Measurements from ENCODE around the gene COPB2.
"Not testable (repeated sequence)": the region's sequence is repeated elsewhere in the genome, so short reads cannot be mapped to it uniquely, and the experiment has no call there.

The COPB2 gene

DNA sequence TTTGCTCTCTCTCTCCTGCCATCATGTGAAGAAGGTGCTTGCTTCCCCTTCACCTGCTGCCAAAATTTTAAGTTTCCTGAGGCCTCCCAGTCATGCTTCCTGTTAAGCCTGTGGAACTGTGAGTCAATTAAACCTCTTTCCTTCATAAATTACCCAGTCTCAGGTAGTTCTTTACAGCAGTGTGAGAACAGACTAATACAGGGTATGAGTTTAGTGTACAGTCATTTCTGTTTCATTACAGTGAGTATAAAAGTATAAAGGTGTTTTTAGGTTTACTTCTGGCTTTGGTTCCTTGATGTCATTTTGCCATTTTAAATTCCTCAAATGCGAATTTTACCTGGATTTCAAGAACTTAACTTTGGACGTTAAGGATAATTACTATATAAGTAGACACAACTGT lies 7.2 kb downstream of the COPB2 start:
- not testable (repeated sequence) for DNase-seq (ENCODE audit: low read depth); H3K4me3 ChIP-seq (ENCODE audit: low read depth, low read length)

DNA sequence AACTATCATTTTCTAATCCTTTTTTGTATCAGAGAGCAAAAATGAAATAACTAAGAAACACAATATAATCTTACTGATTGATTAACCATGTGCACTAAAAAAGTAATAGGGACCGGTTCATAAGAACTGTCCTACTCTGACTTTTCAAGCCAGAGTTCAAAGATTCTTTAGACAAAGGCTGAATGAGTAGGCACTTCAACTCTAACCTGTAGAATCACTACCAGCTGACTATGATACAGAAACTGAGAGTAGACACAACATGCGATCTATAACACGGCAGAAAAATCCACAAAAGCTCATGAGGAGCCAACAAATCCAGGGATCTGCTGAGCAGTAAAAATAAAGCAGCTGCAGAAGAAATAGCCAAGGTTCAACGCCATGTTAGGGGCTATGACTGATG lies 8.9 kb downstream of the COPB2 start:
- DNase-seq (ENCODE audit: low read depth): no peak

DNA sequence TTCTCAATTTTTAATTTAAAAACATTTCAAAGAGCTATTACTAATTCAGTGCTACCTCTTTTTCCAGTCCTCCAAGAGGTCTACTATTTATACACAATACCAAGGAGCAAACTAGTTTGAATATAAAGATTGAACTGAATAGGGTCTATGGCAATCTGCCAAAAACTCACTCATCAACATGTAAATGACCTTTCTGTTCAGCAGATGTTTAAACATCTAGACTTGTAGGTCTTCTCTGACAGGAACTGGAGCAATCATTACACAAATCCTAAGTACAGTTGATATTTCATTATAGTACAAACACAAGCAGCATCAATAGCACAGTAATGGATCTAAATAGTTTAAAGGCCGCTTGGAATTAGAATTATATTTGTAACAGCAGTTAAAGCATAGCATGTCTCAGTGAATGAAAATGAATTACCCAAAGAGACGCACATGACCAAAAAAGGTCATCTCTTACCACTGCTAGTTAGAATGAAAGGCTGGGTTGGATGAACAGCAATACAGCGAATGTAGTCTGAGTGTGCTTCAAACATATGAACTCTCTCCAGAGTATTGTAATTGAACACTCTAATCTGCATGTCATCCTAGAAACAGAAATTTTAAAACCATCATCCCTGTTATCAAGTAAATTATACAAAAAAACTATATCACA lies 10.7 kb downstream of the COPB2 start:
- no peak for DNase-seq (ENCODE audit: low read depth)
- no peak overlapping the region for H3K4me3 ChIP-seq (ENCODE audit: low read depth, low read length)

More for the DNA sequence above, 8.9 kb downstream of the COPB2 start:
- no peak overlapping the region for H3K4me3 ChIP-seq (ENCODE audit: low read depth, low read length)

DNA sequence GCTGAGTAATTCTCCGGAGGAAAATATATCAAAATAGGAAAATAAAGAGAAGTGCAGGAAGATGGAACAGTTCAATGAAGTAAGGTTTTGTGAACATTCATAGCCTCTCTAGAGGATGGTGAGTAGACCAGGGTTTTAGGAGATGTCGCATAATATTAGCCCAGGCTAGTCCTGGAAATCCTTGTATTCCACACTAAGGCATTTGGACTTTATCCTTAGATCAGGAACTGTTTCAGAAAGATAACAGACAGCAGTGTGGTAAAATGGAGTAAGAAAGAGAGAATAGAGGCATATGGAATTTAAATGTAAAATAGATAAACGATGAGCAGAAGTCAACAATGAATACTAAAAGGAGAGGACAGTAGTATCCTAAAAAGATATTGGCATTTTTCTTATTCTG lies 12.1 kb downstream of the COPB2 start:
- DNase-seq (ENCODE audit: low read depth): no peak
- no peak overlapping the region for H3K4me3 ChIP-seq (ENCODE audit: low read depth, low read length)

DNA sequence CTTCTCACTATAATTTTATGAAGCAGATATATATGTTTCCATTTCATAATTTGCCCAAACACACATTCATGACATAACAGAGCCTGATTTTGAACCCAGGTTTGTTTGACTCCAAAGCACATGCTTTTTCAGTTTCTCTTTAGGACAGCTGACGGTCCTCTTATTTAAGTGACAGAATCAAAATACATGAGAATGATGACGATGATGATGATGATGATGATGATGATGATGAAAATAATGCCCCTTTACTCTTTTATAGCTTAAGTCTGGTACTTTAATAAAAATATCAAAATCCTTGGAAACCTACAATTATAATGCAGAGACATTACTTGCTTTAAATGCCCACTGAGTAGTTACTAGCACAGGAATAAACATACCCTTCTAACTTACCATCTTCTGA lies 15.3 kb downstream of the COPB2 start:
- H3K4me3 ChIP-seq (ENCODE audit: low read depth, low read length): no peak overlapping the region
- no peak for DNase-seq (ENCODE audit: low read depth)

DNA sequence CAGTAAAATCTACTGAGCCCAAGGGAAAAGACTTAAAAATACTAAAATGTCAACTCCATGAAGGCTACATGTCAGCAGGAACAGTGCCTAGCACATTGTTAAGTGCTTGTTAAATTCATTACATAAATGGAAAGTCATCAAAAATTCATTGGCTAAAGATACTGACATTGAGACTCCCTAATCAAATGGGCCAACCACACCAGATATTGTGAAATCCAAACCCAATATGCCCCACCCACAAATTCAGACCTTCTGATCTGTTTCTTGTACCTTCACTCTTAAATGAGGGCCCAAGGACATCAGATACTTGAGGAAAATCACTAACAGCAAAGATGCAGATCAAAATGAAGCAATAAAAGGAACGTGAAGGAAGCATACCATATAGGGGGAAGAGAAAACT lies 24.9 kb downstream of the COPB2 start:
- no peak for DNase-seq (ENCODE audit: low read depth)
- no peak overlapping the region for H3K4me3 ChIP-seq (ENCODE audit: low read depth, low read length)

DNA sequence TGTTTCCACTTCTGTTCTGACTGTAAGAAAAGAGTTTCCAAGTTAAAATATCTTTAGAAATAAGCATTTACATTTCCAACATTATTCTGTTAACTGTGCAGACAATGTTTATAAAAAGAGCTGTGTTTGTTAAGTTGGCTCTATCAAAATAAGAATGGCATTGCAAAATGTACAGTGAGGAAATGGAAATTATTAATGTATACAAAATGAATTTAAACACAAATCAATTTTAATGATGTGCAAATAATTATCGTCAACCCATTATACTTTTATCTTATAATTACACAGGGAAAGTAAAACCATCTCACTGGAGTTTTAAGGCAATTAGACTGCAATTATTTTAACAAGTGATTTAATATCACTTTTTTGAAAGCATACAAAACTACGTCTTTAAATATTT lies 28.2 kb downstream of the COPB2 start:
- H3K4me3 ChIP-seq (ENCODE audit: low read depth, low read length): no peak overlapping the region
- no peak for DNase-seq (ENCODE audit: low read depth)

DNA sequence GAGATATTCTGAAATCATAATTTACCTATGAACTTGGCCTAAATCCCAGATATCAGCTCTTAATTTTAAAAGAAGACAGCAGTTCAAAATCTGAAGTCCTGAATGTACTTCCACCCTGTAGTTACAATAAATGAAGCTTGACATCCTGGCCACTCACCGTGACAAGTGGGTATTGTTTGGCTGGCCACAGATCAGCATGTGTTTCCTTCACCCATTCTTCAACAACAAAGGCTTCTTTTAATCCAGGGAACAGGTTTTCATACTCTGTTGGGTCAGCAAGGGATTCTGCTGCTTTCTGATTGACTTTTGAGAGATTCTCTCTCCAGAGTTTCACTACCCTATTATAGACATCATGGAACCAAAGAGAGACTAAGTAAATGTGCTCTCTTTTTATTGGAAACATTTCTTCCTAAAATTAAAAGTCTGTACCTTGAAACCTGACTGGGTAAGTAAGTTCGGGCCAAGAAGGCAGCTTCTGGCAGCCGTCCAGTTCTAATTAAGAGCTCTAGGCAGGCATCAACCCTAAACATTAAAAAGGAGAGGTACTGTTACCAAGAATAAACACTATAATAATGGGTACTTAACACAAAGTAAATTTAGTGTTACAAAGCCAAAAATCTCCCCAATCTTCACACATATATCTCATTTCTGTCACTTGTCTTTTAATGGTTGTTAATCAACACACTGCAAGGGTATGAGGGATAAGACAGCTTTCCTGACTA lies 30.4 kb downstream of the COPB2 start:
- DNase-seq (ENCODE audit: low read depth): no peak
- no peak overlapping the region for H3K4me3 ChIP-seq (ENCODE audit: low read depth, low read length)

DNA sequence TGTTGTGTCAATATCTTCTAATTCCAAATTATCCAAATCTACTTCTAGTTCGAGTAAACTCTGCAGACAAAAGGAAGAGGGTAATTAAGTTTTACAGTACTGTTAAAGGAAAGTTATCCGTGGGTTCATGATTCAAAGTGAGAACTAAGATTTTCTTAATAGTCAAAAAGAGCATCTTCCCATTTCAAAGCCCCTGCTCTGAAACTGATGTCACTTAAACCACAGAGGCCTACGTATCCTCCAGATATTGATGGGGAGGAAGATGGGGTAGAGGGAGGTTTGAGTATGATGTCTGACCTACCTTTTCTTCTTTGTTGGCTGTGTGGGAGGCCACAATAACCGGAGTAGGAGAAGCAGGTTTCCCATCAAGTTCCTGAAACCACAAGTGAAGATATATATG lies 31.5 kb downstream of the COPB2 start:
- no peak for DNase-seq (ENCODE audit: low read depth)
- no peak overlapping the region for H3K4me3 ChIP-seq (ENCODE audit: low read depth, low read length)

DNA sequence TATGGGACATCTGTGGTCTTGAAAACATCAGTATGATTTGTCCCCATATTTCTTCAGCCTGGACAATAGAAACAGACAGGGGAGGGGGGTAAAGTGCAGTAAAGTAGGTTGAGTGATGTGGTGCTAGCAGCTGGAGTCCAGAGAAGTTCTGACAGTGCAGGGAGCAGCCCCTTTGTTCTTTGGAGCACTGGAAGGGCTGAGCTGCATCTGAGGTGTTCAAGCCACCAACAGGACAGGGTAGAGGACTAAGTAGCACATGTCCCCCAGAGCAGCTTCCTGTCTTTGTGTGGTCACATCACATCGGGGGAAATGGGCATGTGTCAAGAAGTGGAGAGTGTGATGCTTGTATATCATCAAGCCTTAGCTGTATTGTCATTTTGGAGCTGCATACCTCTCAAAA lies 33.6 kb downstream of the COPB2 start:
- no peak overlapping the region for H3K4me3 ChIP-seq (ENCODE audit: low read depth, low read length)

DNA sequence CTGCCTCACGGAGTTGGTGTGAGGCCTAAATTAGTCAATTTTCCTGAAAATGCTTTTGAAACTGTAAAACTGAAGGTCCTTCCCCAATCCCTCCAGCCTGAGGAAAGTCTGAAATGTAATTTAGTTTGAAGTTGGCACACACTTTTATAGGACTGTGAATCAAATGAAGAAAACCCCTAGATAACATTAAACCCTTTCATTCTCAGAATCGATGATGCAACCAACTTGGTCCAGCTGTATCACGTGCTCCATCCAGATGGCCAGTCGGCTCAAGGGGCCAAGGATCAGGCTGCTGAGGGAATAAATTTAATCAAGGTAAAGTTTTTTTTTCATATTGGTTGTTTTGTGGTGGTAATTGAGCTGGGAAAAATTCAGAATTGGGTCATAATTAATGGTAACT lies 34.0 kb downstream of the COPB2 start:
- no peak for DNase-seq (ENCODE audit: low read depth)

More for the DNA sequence above, 33.6 kb downstream of the COPB2 start:
- no peak for DNase-seq (ENCODE audit: low read depth)

DNA sequence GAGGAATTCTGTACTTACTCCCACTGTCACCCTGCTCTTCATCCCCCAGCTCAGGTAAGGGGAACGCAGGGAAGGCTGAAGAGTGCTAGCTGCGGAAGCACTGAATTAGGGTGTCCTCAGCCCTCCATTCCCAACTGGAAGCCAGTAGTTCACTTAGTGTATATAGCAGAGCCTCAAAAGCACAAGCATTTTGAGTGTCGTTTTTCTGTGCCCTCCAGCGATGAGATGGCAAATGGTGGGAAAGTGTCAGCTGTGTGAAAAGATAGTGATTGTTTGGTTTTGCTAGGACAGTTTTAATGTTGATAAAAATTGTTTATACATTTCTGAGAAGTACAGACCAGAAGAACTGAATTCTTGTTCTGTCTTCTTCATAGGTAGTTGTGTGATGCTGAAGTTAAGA lies 34.8 kb downstream of the COPB2 start:
- no peak overlapping the region for H3K4me3 ChIP-seq (ENCODE audit: low read depth, low read length)
- no peak for DNase-seq (ENCODE audit: low read depth)

More for the DNA sequence above, 34.0 kb downstream of the COPB2 start:
- H3K4me3 ChIP-seq (ENCODE audit: low read depth, low read length): no peak overlapping the region

DNA sequence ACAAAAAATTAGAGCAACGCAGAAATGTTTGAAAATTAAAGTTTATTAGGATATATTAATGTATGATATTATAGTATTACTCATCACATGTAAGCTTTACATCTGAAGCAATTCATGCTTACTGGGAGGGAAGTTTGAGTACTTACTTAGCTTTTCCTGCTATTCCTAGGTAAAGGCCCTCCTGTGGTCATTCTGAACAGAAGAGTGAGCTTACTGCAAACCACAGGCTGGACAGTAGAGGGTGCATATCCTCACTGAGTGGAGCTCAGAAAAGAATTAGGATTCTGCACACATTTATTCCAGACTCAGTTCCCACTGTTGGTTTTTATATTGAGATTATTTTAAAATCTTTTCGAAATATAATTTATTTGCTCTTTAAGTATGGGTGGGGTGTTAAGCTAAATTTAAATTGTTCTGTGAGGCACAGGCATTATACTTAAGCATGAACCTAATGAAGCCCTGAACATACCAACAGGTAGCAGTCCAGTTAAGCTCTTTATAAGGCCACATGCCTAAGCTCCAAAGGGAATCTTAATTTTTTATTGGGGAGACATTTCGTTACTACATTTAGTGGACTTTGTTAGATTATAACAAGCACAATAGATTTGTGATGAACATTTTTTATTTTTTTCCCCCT lies 35.4 kb downstream of the COPB2 start:
- DNase-seq (ENCODE audit: low read depth): peak; percentile 18
- H3K4me3 ChIP-seq (ENCODE audit: low read depth, low read length): no peak overlapping the region

DNA sequence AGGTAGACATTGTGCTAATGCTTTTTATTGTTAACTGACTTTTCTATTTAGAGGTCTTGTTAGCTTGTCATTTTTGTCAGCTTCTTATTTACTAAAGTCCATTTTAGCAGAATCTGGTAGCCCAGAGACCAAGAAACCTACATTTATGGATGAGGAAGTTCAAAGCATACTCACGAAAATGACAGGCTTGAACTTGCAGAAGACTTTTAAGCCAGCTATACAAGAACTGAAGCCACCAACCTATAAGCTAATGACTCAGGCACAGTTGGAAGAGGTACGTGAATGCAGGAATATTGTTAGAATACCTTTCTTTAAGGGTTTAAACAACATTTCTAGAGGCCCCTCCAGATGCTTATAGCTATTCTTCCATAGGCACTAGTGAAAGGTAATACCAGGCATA lies 42.7 kb downstream of the COPB2 start:
- no peak for DNase-seq (ENCODE audit: low read depth)
- H3K4me3 ChIP-seq (ENCODE audit: low read depth, low read length): no peak overlapping the region

DNA sequence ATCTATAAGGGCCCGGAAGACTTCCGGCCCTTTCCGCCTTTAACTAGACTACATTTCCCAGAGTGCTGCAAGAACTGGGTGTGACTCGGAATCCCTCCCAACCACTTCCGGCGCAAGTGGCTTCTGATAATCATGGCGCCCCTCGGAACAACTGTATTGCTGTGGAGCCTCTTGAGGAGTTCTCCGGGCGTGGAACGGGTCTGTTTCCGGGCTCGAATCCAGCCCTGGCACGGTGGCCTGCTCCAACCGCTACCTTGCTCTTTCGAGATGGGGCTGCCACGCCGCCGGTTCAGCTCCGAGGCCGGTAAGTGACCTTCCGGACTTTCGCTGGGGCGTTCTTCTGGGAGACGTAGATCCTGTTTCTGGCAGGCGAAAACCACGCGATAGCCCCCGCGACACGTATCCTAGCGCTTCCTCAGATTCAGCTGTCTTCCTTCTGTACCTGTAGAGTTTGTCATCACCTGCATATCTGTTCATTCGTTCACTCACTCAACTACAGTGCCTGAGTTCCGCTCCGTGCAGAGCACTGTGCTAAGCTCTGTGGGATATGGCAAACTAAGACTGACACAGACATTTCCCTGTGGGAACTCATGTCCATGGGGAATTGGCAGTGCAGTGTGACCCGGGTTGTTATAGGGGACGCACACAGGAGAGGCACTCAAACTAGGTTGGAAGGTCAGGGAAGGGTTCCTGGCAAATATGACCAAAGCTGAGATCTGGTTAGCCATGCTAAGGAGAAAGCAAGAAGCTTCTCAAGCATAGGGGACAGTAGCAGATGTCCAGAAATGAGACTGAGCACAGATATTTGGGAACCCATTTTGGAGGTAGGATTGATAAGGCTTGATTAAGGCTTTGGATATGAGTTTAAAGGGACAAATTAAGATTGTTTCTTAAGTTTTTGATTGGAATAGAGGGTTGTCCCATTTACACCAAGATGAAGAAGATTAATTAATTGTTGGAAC lies 45.3 kb downstream of the COPB2 start, which contains the start of gene MRPS22:
MRPS22 (plus strand) TSS at position 126 of the 962 bp plus-strand sequence; CDS start at position 133, 7 bp downstream.
- peak within 1 kb of the TSS; percentile 65 for H3K4me3 ChIP-seq (ENCODE audit: low read depth, low read length)
- DNase-seq (ENCODE audit: low read depth): peak; percentile 65

DNA sequence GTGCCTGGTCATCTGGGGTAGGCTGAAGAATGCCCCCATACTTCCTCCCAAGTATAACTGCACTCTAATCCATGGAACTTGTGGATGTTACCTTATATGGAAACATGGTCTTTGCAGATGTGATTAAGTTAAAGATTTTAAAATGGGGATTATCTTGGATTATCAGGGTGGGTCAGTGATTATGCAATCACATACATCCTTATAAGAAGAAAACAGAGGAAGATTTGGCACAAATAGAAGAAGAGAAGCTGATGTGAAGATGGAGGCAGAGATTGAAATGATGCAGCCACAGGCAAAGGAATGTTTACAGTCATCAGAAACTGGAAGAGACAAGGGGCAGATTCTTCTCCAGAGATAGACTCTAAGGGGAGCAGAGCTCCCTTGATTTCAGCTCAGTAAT lies 47.4 kb downstream of the COPB2 start:
- DNase-seq (ENCODE audit: low read depth): no peak
- no peak overlapping the region for H3K4me3 ChIP-seq (ENCODE audit: low read depth, low read length)

DNA sequence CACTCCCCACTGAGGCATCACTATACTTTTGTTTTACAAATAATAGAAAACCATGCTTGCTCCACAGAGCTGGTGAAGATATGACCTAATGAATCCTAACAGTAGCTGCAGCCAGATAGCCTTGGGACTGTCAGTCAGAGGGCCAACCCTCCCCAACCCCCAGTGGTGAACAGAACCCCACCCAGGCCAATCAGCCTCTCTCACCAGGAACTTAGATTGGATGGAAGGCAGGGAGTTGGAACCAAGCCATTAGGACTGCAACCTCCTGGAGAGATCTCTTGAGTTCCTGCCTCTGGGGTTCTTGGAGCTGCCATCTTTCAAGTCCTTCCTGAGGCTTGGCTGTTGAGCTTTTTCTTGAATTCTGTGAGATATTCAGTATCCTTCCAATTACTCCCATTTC lies 48.7 kb downstream of the COPB2 start:
- no peak for DNase-seq (ENCODE audit: low read depth)
- H3K4me3 ChIP-seq (ENCODE audit: low read depth, low read length): no peak overlapping the region

DNA sequence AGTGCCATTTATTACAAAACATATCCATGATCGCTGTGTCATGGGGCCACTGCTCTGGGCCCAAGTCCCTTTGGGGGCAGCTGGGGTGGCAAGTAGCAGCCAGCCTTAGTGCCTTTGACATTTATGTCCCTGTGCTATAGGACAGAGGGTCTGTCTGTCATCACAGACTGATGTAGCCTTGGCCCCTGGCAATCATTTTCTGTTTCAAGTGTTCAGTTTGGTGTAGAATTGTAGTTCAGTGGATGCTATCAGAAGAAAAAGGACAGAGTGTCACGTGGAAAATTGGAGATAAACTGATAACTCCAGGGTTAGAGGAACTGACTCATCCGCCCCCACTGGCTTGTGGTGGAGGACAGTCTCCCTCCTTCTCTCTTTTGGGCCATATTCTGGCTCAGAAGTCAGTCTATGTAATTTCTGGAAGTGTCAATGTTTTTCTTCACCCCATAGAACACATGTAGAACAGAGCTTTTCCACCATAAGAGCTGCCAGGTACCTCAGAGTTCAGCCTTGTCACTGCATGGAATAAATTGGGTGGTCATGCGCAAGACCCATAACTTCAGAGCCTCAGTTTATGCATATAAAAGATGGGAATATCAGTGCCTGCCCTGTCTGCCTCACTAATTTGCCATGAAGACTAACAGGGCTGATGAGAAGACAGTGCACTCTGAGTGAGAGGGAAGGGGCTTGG lies 50.1 kb downstream of the COPB2 start:
- no peak overlapping the region for H3K4me3 ChIP-seq (ENCODE audit: low read depth, low read length)
- DNase-seq (ENCODE audit: low read depth): no peak

DNA sequence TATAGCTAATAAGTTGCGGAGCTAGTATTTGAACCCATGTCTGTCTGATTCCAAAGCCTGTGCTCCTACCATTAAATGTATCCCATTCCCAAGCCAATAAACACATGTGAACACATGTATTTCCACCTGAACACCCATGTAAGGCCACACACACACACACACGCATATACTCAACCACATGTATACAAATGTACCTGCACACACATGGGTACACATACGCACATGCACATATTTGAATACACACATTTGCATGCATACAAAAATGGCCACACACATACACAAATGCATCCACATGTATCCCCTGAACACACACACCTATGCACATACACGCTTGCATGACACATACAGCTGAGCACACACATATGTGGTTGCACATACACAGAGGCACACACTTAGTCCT lies 51.0 kb downstream of the COPB2 start:
- H3K4me3 ChIP-seq (ENCODE audit: low read depth, low read length): no peak overlapping the region
- DNase-seq (ENCODE audit: low read depth): no peak

All from skeletal muscle cell (primary cell).